H7 (cell line): ENCODE data around the gene MESD. TPM values are rescaled to one million over a fixed set of nuclear protein-coding genes. Genes with fewer than 3 reads are reported as not detected.
A peak's percentile ranks its signal among the peaks of the same experiment; 100 is the strongest.

ENCODE experiments used
- DNase-seq: peaks from one replicate; pipeline ENCODE4 v3.0.0; 2012
- H3K27me3 ChIP-seq: 2 replicates; pipeline ENCODE4 v1.6.0; 2011; ENCODE audit warnings: mild to moderate bottlenecking, low read length; ENCODE audit not compliant: control insufficient read depth, insufficient read depth
- H3K36me3 ChIP-seq: replicated peaks from 2 replicates; pipeline ENCODE4 v1.5.1; 2011; ENCODE audit warnings: low read length; ENCODE audit not compliant: control insufficient read depth, insufficient read depth
- H3K4me3 ChIP-seq: 2 replicates; pipeline ENCODE4 v1.5.1; 2011; ENCODE audit warnings: low read depth, mild to moderate bottlenecking, control low read depth, low read length, moderate library complexity; ENCODE audit not compliant: insufficient read depth
- total RNA-seq: library from RNA; depleted of rRNA; stranded (reverse); fragments of >200 nt; shearing (Covaris generic); gene quantifications from 2 replicates; pipeline ENCODE4 v1.2.3, GENCODE V29; 2014

The MESD gene
- total RNA-seq, 1 experiment from 2014 or later, result 24.0 TPM

- peaks cover 8% of the 10 kb centered on the region for H3K27me3 ChIP-seq
- DNase-seq, result no peak
- no peaks in the 10 kb centered on the region for H3K36me3 ChIP-seq
- no peak overlapping the region for H3K4me3 ChIP-seq
Measured at GRCh38 chr15:81006124-81006523, 16.5 kb upstream of the MESD start.

- H3K27me3 ChIP-seq, result peaks cover 10% of the 10 kb centered on the region
Measured at GRCh38 chr15:81003097-81003350, 13.4 kb upstream of the MESD start.

GRCh38 chr15:81002331-81003096 is 12.9 kb upstream of the MESD start:
- H3K4me3 ChIP-seq, result peak overlapping the region; percentile 89
- peak; percentile 82 for DNase-seq
- H3K27me3 ChIP-seq, result peaks cover 10% of the 10 kb centered on the region
- no peaks in the 10 kb centered on the region for H3K36me3 ChIP-seq

More at GRCh38 chr15:81003097-81003350, 13.4 kb upstream of the MESD start:
- H3K36me3 ChIP-seq, result no peaks in the 10 kb centered on the region
- no peak overlapping the region for H3K4me3 ChIP-seq
- DNase-seq, result no peak

GRCh38 chr15:81002009-81002330 is 12.4 kb upstream of the MESD start:
- DNase-seq, result peak; percentile 81
- H3K27me3 ChIP-seq, result peaks cover 10% of the 10 kb centered on the region
- H3K36me3 ChIP-seq, result no peaks in the 10 kb centered on the region
- peak overlapping the region; percentile 89 for H3K4me3 ChIP-seq

- peaks cover 10% of the 10 kb centered on the region for H3K27me3 ChIP-seq
- no peaks in the 10 kb centered on the region for H3K36me3 ChIP-seq
- DNase-seq, result peak; percentile 84
- H3K4me3 ChIP-seq, result peak overlapping the region; percentile 89
Measured at GRCh38 chr15:81001152-81002008, 11.8 kb upstream of the MESD start.

- Histone ChIP-seq H3K36me3 (no peaks in the 10 kb centered on the region), H3K27me3 (peaks cover 10% of the 10 kb centered on the region), H3K4me3 (peak within 1 kb of the TSS; percentile 89)
- DNase-seq, result peak; percentile 95
Measured at GRCh38 chr15:81000624-81001151, 11.1 kb upstream of the MESD start, which contains the start of gene TLNRD1. Gene TLNRD1, plus strand, starts transcription at chr15:81000923. Its CDS starts 1,349 bp downstream, at chr15:81002272.

GRCh38 chr15:81000144-81000623 is 10.6 kb upstream of the MESD start:
- no peak for DNase-seq
- peaks cover 10% of the 10 kb centered on the region for H3K27me3 ChIP-seq
- H3K36me3 ChIP-seq, result no peaks in the 10 kb centered on the region
- peak overlapping the region; percentile 89 for H3K4me3 ChIP-seq

- peak overlapping the region; percentile 89; the same call in 1 of the 2 replicates for H3K4me3 ChIP-seq
- DNase-seq, result peak; percentile 43
- peaks cover 10% of the 10 kb centered on the region for H3K27me3 ChIP-seq
- H3K36me3 ChIP-seq, result no peaks in the 10 kb centered on the region
Measured at GRCh38 chr15:80999623-81000036, 10.0 kb upstream of the MESD start.

- H3K27me3 ChIP-seq, result peaks cover 10% of the 10 kb centered on the region
- H3K36me3 ChIP-seq, result no peaks in the 10 kb centered on the region
- DNase-seq, result no peak
- H3K4me3 ChIP-seq, result no peak overlapping the region
Measured at GRCh38 chr15:80998251-80998650, 8.6 kb upstream of the MESD start.

GRCh38 chr15:80997692-80998091 is 8.1 kb upstream of the MESD start:
- DNase-seq, result no peak

GRCh38 chr15:80996247-80996646 is 6.6 kb upstream of the MESD start:
- Histone ChIP-seq H3K27me3 (peaks cover 3% of the 10 kb centered on the region), H3K4me3 (no peak overlapping the region), H3K36me3 (no peaks in the 10 kb centered on the region)
- peak; percentile 57 for DNase-seq

More at GRCh38 chr15:80997692-80998091, 8.1 kb upstream of the MESD start:
- no peaks in the 10 kb centered on the region for H3K36me3 ChIP-seq
- peaks cover 10% of the 10 kb centered on the region for H3K27me3 ChIP-seq
- H3K4me3 ChIP-seq, result no peak overlapping the region

- no peak for DNase-seq
- H3K36me3 ChIP-seq, result no peaks in the 10 kb centered on the region
Measured at GRCh38 chr15:80992441-80992840, 2.8 kb upstream of the MESD start.

GRCh38 chr15:80992006-80992405 is 2.4 kb upstream of the MESD start:
- Histone ChIP-seq H3K36me3 (no peaks in the 10 kb centered on the region), H3K4me3 (no peak overlapping the region), H3K27me3 (no peaks in the 10 kb centered on the region)
- no peak for DNase-seq

More at GRCh38 chr15:80992441-80992840, 2.8 kb upstream of the MESD start:
- Histone ChIP-seq H3K4me3 (no peak overlapping the region), H3K27me3 (no peaks in the 10 kb centered on the region)

- Histone ChIP-seq H3K27me3 (no peaks in the 10 kb centered on the region), H3K36me3 (no peaks in the 10 kb centered on the region), H3K4me3 (no peak overlapping the region)
- DNase-seq, result no peak
Measured at GRCh38 chr15:80991421-80991820, 1.8 kb upstream of the MESD start.

- no peak overlapping the region for H3K4me3 ChIP-seq
- no peak for DNase-seq
- H3K36me3 ChIP-seq, result no peaks in the 10 kb centered on the region
- H3K27me3 ChIP-seq, result no peaks in the 10 kb centered on the region
Measured at GRCh38 chr15:80990955-80991354, 1.3 kb upstream of the MESD start.
